GM10266 (cell line): ENCODE data around the gene BOK.
"Not testable (repeated sequence)": the region's sequence is repeated elsewhere in the genome, so short reads cannot be mapped to it uniquely, and the experiment has no call there.

Experiments used
- DNase-seq: peaks from one replicate; pipeline ENCODE4 v3.0.0; 2012; ENCODE audit errors: extremely low spot score
- TF ChIP-seq, protein P1 (sequence below): IDR thresholded peaks from 2 replicates; pipeline ENCODE4 v1.5.1; 2012; ENCODE audit warnings: mild to moderate bottlenecking, low read depth; ENCODE audit not compliant: control insufficient read depth, insufficient read depth; ENCODE audit errors: missing control alignments

Gene BOK

DNA sequence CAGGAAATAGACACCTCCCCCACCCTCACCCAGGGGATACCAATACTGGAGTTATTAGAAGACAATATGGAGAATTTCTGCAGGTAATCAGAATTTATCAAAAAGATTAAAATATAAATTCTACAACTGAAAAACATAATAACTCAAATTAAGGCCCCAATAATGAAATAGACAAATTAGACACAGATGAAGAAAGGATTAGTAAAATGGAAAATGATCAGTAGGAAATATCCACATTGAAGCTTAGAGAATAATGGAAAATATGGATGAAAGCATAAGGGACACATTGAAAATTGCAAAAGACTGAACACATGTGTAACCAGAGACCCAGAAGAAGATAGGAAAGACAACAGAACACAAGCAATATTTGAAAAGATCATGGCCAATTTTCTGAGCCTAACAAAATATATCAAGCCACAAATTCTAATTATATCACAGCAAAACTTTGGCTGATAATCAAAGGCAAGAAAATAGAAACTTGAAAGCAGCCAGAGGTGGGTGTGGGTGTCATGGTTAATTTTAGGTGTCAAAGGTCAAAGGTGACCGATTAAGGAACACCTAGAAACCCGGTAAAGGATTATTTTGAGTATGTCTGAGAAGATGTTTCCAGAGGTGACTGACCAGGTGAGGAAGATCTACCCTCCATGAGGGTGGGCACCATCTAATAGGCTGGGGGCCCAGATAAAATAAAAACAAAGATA is 28.2 kb downstream of the BOK start:
- DNase-seq = no peak
- TF ChIP-seq, protein P1, sequence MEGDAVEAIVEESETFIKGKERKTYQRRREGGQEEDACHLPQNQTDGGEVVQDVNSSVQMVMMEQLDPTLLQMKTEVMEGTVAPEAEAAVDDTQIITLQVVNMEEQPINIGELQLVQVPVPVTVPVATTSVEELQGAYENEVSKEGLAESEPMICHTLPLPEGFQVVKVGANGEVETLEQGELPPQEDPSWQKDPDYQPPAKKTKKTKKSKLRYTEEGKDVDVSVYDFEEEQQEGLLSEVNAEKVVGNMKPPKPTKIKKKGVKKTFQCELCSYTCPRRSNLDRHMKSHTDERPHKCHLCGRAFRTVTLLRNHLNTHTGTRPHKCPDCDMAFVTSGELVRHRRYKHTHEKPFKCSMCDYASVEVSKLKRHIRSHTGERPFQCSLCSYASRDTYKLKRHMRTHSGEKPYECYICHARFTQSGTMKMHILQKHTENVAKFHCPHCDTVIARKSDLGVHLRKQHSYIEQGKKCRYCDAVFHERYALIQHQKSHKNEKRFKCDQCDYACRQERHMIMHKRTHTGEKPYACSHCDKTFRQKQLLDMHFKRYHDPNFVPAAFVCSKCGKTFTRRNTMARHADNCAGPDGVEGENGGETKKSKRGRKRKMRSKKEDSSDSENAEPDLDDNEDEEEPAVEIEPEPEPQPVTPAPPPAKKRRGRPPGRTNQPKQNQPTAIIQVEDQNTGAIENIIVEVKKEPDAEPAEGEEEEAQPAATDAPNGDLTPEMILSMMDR = no peak

DNA sequence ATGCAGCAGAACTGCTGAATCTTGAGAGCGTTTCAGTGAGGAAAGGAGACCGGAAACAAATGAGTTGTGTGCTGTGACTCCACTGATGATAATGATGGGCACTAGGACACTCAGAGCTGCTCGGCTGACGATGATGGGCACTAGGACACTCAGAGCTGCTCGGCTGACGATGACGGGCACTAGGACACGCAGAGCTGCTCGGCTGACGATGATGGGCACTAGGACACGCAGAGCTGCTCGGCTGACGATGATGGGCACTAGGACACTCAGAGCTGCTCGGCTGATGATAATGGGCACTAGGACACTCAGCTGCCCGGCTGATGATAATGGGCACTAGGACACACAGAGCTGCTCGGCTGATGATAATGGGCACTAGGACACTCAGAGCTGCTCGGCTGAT is 31.3 kb downstream of the BOK start:
- DNase-seq = not testable (repeated sequence)

DNA sequence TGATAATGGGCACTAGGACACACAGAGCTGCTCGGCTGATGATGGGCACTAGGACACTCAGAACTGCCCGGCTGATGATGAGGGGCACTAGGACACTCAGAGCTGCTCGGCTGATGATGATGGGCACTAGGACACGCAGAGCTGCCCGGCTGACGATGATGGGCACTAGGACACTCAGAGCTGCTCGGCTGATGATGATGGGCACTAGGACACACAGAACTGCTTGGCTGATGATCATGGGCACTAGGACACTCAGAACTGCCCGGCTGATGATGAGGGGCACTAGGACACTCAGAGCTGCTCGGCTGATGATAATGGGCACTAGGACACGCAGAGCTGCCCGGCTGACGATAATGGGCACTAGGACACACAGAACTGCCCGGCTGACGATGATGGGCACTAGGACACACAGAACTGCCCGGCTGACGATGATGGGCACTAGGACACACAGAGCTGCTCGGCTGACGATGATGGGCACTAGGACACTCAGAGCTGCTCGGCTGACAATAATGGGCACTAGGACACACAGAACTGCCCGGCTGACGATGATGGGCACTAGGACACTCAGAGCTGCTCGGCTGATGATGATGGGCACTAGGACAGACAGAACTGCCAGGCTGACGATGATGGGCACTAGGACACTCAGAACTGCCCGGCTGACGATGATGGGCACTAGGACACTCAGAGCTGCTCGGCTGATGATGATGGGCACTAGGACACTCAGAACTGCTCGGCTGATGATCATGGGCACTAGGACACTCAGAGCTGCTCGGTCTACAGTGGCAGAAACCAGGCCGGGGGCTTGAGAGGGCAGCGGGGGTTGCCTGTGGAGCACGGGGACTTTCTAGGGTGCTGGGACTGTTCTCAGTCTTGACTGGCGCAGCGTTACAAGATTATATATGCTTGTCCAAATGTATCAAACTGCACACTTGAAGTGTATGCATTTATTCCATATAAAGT is 32.2 kb downstream of the BOK start:
- DNase-seq = not testable (repeated sequence)

DNA sequence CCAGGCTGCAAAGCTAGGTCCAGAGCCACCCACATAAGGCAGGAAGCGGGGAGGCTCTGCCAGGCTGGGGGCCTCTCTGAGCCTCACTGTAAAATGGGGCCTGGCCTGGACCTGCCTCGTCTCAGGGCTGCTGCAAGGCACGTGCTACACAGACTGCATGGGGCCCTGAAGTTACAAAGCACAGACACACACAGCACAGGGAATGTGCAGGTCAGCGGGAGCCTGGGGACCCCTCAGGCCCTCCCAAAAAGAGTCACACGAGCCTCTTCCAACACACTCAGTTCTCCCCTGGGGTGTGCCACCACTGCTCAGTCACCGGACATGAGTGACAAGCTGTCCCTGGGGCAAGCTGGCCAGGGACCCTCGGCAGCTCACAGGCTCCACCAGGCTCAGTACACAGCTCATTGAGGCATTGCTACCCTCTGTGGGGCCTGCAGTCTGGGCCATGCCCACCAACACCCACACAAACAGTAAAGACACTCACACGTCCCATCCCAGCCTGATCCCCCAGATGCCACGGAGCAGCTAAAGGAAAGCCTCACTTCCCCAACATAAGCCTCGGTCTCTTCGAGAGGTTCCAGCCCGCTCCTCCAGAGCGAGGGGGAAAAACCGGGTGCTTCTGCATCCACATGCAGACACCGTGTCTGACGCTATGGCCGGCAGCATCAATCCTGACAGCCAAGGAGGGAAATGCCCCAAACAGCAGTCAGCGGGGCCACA is 33.7 kb downstream of the BOK start:
- TF ChIP-seq, protein P1 = no peak
- no peak for DNase-seq

DNA sequence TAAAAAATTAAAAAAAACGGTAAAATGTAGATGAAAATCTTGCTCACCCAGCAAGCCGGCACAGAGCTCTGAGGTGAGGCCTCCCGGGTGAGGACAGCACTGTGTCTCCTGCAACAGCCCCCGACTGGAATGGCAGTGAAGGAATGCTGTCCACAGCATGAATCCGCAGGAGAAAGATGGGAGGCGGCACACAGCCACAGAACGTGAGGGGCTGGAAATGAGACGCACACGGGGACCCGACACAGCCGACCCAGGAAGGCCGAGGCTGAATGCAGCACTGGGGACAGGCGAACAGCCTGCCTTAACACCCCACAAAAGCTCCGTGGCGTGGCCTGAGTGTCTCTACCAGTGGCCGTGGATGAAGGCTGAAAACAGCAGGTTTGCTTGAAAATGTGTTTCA is 34.7 kb downstream of the BOK start:
- TF ChIP-seq, protein P1 = no peak
- DNase-seq = no peak

DNA sequence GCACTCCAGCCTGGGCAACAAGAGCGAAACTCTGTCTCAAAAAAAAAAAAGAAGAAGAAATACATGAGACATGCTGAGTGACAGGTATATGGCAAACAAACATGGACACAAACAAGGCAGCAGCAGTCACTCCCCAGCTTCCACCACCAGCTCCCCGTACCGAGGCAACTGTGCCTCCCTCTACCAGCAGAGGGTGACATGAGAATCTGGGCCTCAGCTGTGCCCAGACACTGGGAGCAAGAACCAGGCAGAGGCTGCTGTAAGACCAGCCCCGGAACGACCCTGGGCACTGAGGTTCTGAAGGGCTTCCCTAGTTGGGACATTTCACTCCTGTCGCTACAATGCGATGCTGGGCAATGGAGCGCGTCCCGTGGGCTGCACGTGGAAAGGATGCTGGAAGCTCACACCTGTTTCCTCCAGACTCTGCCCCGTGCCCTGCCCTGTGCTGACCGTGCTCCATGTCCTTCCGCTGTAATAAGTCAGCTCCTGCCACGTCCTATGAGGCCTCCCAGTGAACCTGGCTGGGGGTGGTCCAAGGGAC is 37.1 kb downstream of the BOK start:
- no peak for DNase-seq
- TF ChIP-seq, protein P1 = no peak

DNA sequence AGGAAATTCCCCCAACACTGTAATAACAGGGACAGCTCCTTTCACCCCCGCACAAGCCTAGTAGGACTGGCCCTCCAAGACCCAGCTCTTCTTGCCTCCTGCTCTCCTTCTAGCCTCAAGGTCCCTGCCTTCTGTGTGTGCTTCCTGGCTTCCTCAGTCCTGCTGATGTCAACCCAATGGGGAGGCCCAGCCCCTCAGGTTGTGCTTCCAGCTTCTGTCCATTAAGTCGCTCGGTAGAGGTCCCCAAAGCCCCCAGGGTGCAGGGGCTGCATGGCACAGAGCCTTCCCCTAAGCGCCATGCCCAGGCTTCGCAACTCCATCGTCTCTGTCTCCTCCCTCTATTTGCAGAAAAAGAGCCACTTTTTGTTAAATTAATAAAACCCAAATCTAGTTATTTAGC is 39.0 kb downstream of the BOK start:
- no peak for DNase-seq
- TF ChIP-seq, protein P1 = no peak
